HG03432 (cell line): ENCODE measurements around the gene CXCR6.

Experiments used
- ATAC-seq: cut with Tn5 transposase; IDR thresholded peaks from one replicate; pipeline ENCODE4 v1.9.1; 2021; ENCODE audit warnings: mild to moderate bottlenecking, moderate library complexity; ENCODE audit not compliant: unreplicated experiment

The CXCR6 gene

GRCh38 chr3:45946875-45947274 lies 3.6 kb downstream of the CXCR6 start:
- ATAC-seq, result no peak

- ATAC-seq, result no peak
These were observed 4.1 kb downstream of the CXCR6 start for GRCh38 chr3:45947361-45947760.

GRCh38 chr3:45948311-45948781 lies 5.1 kb downstream of the CXCR6 start:
- no peak for ATAC-seq

GRCh38 chr3:45948881-45949280 lies 5.6 kb downstream of the CXCR6 start:
- no peak for ATAC-seq

GRCh38 chr3:45949432-45949831 lies 6.2 kb downstream of the CXCR6 start:
- no peak for ATAC-seq

GRCh38 chr3:45950131-45950530 lies 6.9 kb downstream of the CXCR6 start:
- no peak for ATAC-seq

- no peak for ATAC-seq
These were observed 7.7 kb downstream of the CXCR6 start for GRCh38 chr3:45950686-45951600.

- ATAC-seq, result no peak
These were observed 8.7 kb downstream of the CXCR6 start for GRCh38 chr3:45951946-45952345.

- ATAC-seq, result no peak
These were observed 9.2 kb downstream of the CXCR6 start for GRCh38 chr3:45952456-45952855.

GRCh38 chr3:45953536-45953935 lies 10.3 kb downstream of the CXCR6 start:
- no peak for ATAC-seq

- ATAC-seq, result no peak
These were observed 11.0 kb downstream of the CXCR6 start for GRCh38 chr3:45954306-45954705.

- ATAC-seq, result no peak
These were observed 11.9 kb downstream of the CXCR6 start for GRCh38 chr3:45955017-45955647.

GRCh38 chr3:45955706-45956105 lies 12.4 kb downstream of the CXCR6 start:
- ATAC-seq, result no peak

- no peak for ATAC-seq
These were observed 14.3 kb downstream of the CXCR6 start for GRCh38 chr3:45957586-45957985.

- ATAC-seq, result no peak
These were observed 15.1 kb downstream of the CXCR6 start for GRCh38 chr3:45958321-45958791.

- ATAC-seq, result no peak
These were observed 15.9 kb downstream of the CXCR6 start for GRCh38 chr3:45959201-45959600.

- no peak for ATAC-seq
These were observed 17.0 kb downstream of the CXCR6 start for GRCh38 chr3:45960289-45960688.

- peak; percentile 64 for ATAC-seq
These were observed 18.8 kb downstream of the CXCR6 start for GRCh38 chr3:45962033-45962432.

- peak; percentile 54 for ATAC-seq
These were observed 20.9 kb downstream of the CXCR6 start for GRCh38 chr3:45964139-45964538.

GRCh38 chr3:45965253-45965652 lies 22.0 kb downstream of the CXCR6 start:
- ATAC-seq, result no peak

- no peak for ATAC-seq
These were observed 22.4 kb downstream of the CXCR6 start for GRCh38 chr3:45965653-45966052.

GRCh38 chr3:45966371-45966791 lies 23.1 kb downstream of the CXCR6 start:
- no peak for ATAC-seq
